22Rv1 (cell line): ENCODE data around the gene LSAMP.

Source experiments
- H3K27ac ChIP-seq: fragments of 450-650 bp; 2 replicates; pipeline ENCODE4 v1.5.1; 2017
- CTCF ChIP-seq: fragments of 450-650 bp; IDR thresholded peaks from 2 replicates; pipeline ENCODE4 v1.5.1; 2017; ENCODE audit warnings: mild to moderate bottlenecking
- ZFX ChIP-seq: fragments of 450-650 bp; IDR thresholded peaks from 2 replicates; pipeline ENCODE4 v1.6.1; 2017; ENCODE audit warnings: antibody characterized with exemption, borderline replicate concordance

The LSAMP gene

GRCh38 chr3:116391296-116392201 lies 53.7 kb downstream of the LSAMP start:
- H3K27ac ChIP-seq: no peak overlapping the region
- TF ChIP-seq ZFX: no peak
- no peak for TF ChIP-seq CTCF

- no peak for TF ChIP-seq ZFX
- no peak for TF ChIP-seq CTCF
- H3K27ac ChIP-seq: no peak overlapping the region
Measured at GRCh38 chr3:116390318-116390717, 55.0 kb downstream of the LSAMP start.

GRCh38 chr3:116388867-116389385 lies 56.4 kb downstream of the LSAMP start:
- H3K27ac ChIP-seq: no peak overlapping the region
- no peak for TF ChIP-seq CTCF
- no peak for TF ChIP-seq ZFX

- TF ChIP-seq CTCF (no peak), ZFX (no peak)
- no peak overlapping the region for H3K27ac ChIP-seq
Measured at GRCh38 chr3:116386168-116386567, 59.1 kb downstream of the LSAMP start.

GRCh38 chr3:116384717-116385116 lies 60.6 kb downstream of the LSAMP start:
- TF ChIP-seq ZFX (no peak), CTCF (no peak)

GRCh38 chr3:116378077-116378476 lies 67.2 kb downstream of the LSAMP start:
- TF ChIP-seq ZFX (no peak), CTCF (no peak)
- no peak overlapping the region for H3K27ac ChIP-seq

More at GRCh38 chr3:116384717-116385116, 60.6 kb downstream of the LSAMP start:
- no peak overlapping the region for H3K27ac ChIP-seq

GRCh38 chr3:116374901-116375300 lies 70.4 kb downstream of the LSAMP start:
- TF ChIP-seq CTCF: no peak
- no peak for TF ChIP-seq ZFX
- H3K27ac ChIP-seq: no peak overlapping the region
